ENCODE data around the gene STAT4.
A peak's percentile ranks its signal among the peaks of the same experiment; 100 is the strongest.

The STAT4 gene

GRCh38 chr2:191150600-191151330 is at the start of gene STAT4:
Gene STAT4 (minus strand): TSS chr2:191150994. CDS start chr2:191148203, 2,791 bp downstream.
- H3K4me3 ChIP-seq (ENCODE audit: low read depth, low read length), result peak within 1 kb of the TSS; percentile 39
- in situ Hi-C loops (cut with HindIII; ENCODE audit: low sequenced_read_pairs), result loop anchor here (25.0 kb wide), 1 partner anchor 362 kb away; no protein-coding TSS in a partner anchor
- DNase-seq (ENCODE audit: low read depth, low spot score), result peak; percentile 48
- TF ChIP-seq, protein P1, sequence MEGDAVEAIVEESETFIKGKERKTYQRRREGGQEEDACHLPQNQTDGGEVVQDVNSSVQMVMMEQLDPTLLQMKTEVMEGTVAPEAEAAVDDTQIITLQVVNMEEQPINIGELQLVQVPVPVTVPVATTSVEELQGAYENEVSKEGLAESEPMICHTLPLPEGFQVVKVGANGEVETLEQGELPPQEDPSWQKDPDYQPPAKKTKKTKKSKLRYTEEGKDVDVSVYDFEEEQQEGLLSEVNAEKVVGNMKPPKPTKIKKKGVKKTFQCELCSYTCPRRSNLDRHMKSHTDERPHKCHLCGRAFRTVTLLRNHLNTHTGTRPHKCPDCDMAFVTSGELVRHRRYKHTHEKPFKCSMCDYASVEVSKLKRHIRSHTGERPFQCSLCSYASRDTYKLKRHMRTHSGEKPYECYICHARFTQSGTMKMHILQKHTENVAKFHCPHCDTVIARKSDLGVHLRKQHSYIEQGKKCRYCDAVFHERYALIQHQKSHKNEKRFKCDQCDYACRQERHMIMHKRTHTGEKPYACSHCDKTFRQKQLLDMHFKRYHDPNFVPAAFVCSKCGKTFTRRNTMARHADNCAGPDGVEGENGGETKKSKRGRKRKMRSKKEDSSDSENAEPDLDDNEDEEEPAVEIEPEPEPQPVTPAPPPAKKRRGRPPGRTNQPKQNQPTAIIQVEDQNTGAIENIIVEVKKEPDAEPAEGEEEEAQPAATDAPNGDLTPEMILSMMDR (IDR thresholded peaks at IDR 0.05; ENCODE audit: low read depth, low read length), result no peak

DNA sequence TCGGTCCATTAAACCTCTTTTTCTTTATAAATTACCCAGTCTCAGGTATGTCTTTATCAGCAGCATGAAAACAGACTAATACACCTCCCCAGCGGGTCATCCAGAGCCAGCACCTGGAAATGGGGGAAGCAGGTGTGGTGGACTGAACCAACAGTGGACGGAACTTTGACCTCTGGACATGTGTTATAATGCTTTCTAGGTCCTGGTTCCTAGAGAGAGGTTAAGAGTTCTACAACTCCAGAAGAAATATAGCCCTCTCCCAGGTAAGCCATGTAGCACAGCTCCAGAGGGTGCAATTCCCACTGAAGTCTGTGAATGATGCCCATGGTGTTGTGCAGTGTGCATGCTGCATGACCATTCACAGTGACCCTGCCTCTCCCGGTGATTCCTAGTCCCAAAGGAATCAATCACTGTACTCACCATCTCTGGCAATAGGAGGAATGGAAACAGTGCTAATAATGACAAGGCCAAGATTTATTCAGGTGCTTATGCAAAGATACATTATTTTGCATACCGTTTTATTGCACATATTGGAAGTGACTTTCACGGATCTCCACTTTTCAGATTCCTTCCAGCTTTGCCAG is 49.2 kb upstream of the STAT4 start:
- in situ Hi-C loops (cut with HindIII; ENCODE audit: low sequenced_read_pairs), result no loop called here
- no peak overlapping the region for H3K4me3 ChIP-seq (ENCODE audit: low read depth, low read length)
- no peak for DNase-seq (ENCODE audit: low read depth, low spot score)
- TF ChIP-seq, protein P1 (IDR thresholded peaks at IDR 0.05; ENCODE audit: low read depth, low read length), result no peak

DNA sequence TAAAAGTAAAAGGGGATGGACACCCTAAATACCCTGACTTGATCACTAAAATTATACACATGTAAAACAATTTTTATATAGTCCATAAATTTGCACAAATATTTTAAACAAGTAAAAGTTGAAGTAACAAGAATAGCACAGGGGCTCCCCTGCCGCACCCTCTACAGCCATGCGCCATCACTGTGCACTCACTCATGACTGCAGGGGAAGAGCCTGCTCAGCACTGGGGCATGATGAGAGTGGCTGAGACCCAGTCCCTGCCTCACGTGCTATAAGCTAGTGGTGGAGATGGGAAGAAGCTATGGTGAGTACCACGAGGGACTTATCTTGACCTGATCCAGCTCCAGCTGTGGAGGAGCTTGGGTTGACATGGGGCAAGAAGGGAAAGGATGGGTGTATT is 47.5 kb upstream of the STAT4 start:
- no peak overlapping the region for H3K4me3 ChIP-seq (ENCODE audit: low read depth, low read length)
- TF ChIP-seq, protein P1 (IDR thresholded peaks at IDR 0.05; ENCODE audit: low read depth, low read length), result no peak
- in situ Hi-C loops (cut with HindIII; ENCODE audit: low sequenced_read_pairs), result no loop called here
- no peak for DNase-seq (ENCODE audit: low read depth, low spot score)

DNA sequence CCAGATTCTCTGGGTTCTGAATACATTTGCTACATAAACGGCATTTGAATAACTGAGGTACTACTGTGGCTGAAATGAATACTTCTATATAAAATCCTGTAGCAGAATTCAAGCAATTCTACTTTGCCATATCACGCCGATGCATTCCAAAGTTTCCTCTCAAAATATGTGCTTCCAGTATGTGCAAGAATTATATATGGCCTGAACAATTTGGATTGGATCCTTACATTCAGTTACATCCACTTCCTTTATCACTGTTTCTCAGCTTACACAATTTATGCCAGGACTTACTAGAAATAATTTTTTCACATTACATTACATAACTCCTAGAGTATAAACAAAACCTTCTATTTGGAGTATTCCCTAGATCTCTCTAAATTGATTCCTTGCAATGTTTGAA is 46.3 kb upstream of the STAT4 start:
- no peak for DNase-seq (ENCODE audit: low read depth, low spot score)
- TF ChIP-seq, protein P1 (IDR thresholded peaks at IDR 0.05; ENCODE audit: low read depth, low read length), result no peak
- H3K4me3 ChIP-seq (ENCODE audit: low read depth, low read length), result no peak overlapping the region
- in situ Hi-C loops (cut with HindIII; ENCODE audit: low sequenced_read_pairs), result no loop called here

GRCh38 chr2:191195021-191195420 is 44.2 kb upstream of the STAT4 start:
- in situ Hi-C loops (cut with HindIII; ENCODE audit: low sequenced_read_pairs), result no loop called here
- TF ChIP-seq, protein P1 (IDR thresholded peaks at IDR 0.05; ENCODE audit: low read depth, low read length), result no peak
- no peak overlapping the region for H3K4me3 ChIP-seq (ENCODE audit: low read depth, low read length)
- DNase-seq (ENCODE audit: low read depth, low spot score), result no peak

DNA sequence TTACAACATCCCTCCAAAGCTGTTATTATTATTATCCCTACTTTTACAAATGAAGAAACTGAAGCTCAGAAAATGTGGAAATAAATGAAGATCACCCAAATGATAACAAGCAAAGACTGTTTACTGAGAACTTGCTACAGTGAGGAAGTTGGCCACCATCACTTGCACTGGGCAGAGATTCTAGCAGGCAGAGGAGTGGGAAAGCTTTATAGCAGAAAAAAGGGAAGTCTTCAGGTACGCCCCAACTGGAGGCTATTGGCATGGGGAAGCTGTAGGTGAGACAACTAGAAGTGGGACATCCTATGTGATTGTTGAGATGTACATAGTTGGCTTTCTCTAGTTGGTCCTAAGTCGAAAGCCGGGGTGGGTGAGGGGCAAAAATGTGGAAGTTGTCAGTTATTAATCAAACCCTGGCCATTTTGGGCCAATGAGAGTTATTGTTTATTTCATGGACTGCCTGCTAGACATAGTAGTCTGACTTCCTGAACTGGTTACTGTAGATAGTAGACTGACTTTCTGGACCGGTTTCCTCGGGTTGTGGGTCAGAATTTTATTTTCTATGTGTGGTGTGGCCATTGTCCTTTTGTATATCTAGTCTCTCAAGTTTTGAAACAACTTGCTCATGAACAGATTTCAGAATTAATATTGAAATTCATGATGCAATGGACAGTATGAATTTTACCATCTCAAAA is 40.2 kb upstream of the STAT4 start:
- H3K4me3 ChIP-seq (ENCODE audit: low read depth, low read length), result no peak overlapping the region
- TF ChIP-seq, protein P1 (IDR thresholded peaks at IDR 0.05; ENCODE audit: low read depth, low read length), result no peak
- in situ Hi-C loops (cut with HindIII; ENCODE audit: low sequenced_read_pairs), result no loop called here
- no peak for DNase-seq (ENCODE audit: low read depth, low spot score)

All from astrocyte of the spinal cord (primary cell).